SU-DHL-6 (cell line): Measurements from ENCODE around the gene SLC5A10.

ENCODE experiments used
- H2AFZ ChIP-seq: fragments of 200-600 bp; sonication (generic); 2 replicates; pipeline ENCODE4 v1.6.1; 2014; ENCODE audit warnings: low read depth, mild to moderate bottlenecking, moderate library complexity, mixed read lengths, antibody characterized with exemption, low read length; ENCODE audit not compliant: severe bottlenecking
- H3F3A ChIP-seq: fragments of 200-600 bp; shearing (Covaris generic); 2 replicates; pipeline ENCODE4 v1.6.0; 2016; ENCODE audit warnings: antibody characterized with exemption, mild to moderate bottlenecking; ENCODE audit not compliant: insufficient read depth
- H3K27ac ChIP-seq: fragments of 200-600 bp; sonication (generic); 2 replicates; pipeline ENCODE4 v1.5.1; 2016; ENCODE audit warnings: low read depth, mild to moderate bottlenecking, low read length, moderate library complexity, mixed read lengths
- H3K27me3 ChIP-seq: fragments of 200-600 bp; sonication (generic), shearing (Covaris generic); 2 replicates; pipeline ENCODE4 v1.6.0; 2014; ENCODE audit warnings: mild to moderate bottlenecking, low read length
- H3K36me3 ChIP-seq: fragments of 200-600 bp; sonication (generic); 2 replicates; pipeline ENCODE4 v1.6.1; 2014; ENCODE audit warnings: mild to moderate bottlenecking, low read length, mixed read lengths
- H3K4me2 ChIP-seq: fragments of 300-600, 200-600 bp; shearing (Covaris generic), sonication (generic); 2 replicates; pipeline ENCODE4 v1.6.0; 2014; ENCODE audit warnings: low read length, low read depth, mild to moderate bottlenecking; ENCODE audit not compliant: poor library complexity, severe bottlenecking
- H3K4me3 ChIP-seq: fragments of 200-600 bp; sonication (generic); 2 replicates; pipeline ENCODE4 v1.5.1; 2014; ENCODE audit warnings: antibody characterized with exemption, low read length, mild to moderate bottlenecking, mixed read lengths; ENCODE audit not compliant: insufficient read depth, poor library complexity, severe bottlenecking
- H3K79me2 ChIP-seq: fragments of 200-600 bp; sonication (generic); 2 replicates; pipeline ENCODE4 v1.6.1; 2014; ENCODE audit warnings: mild to moderate bottlenecking, low read length, moderate library complexity; ENCODE audit not compliant: insufficient read depth
- H3K9ac ChIP-seq: fragments of 200-600 bp; sonication (generic); 2 replicates; pipeline ENCODE4 v1.7.0; 2014; ENCODE audit warnings: mild to moderate bottlenecking, low read length
- H3K9me2 ChIP-seq: fragments of 200-600 bp; sonication (generic); replicated peaks from 2 replicates; pipeline ENCODE4 v1.6.1; 2014; ENCODE audit warnings: low read length; ENCODE audit not compliant: insufficient read depth
- H3K9me3 ChIP-seq: fragments of 200-600 bp; sonication (generic); 2 replicates; pipeline ENCODE4 v1.6.1; 2014; ENCODE audit warnings: low read length, mixed read lengths; ENCODE audit not compliant: insufficient read depth
- H4K20me1 ChIP-seq: fragments of 200-600 bp; sonication (generic); 2 replicates; pipeline ENCODE4 v1.6.1; 2014; ENCODE audit warnings: low read depth, mild to moderate bottlenecking, antibody characterized with exemption, low read length, moderate library complexity, mixed read lengths
- CTCF ChIP-seq: fragments of 200-600 bp; sonication (generic); IDR thresholded peaks from one replicate; pipeline ENCODE4 v1.5.1; 2017; ENCODE audit warnings: antibody characterized with exemption, mild to moderate bottlenecking, low read length, moderate library complexity; ENCODE audit not compliant: insufficient read depth, poor library complexity, severe bottlenecking
- EZH2phosphoT487 ChIP-seq: fragments of 200-600 bp; sonication (generic), shearing (Covaris generic); conservative IDR thresholded peaks from 2 replicates; pipeline ENCODE4 v1.6.1; 2018; ENCODE audit warnings: mild to moderate bottlenecking, antibody characterized with exemption, low read length, moderate library complexity, mixed read lengths

Gene SLC5A10

GRCh38 chr17:18951941-18952842 lies at the start of gene SLC5A10:
SLC5A10 (plus strand) TSS chr17:18952165; CDS start chr17:18952206, 41 bp downstream.
- H3K27ac ChIP-seq: no peak within 1 kb of the TSS
- H3F3A ChIP-seq: no peaks in the 10 kb centered on the region
- no peak within 1 kb of the TSS for H3K9ac ChIP-seq
- no peak within 1 kb of the TSS for H2AFZ ChIP-seq
- no peak within 1 kb of the TSS for H3K4me3 ChIP-seq
- no peak within 1 kb of the TSS for H3K4me2 ChIP-seq
- H3K9me3 ChIP-seq: no peaks in the 10 kb centered on the region
- TF ChIP-seq CTCF (no peak), EZH2phosphoT487 (no peak)
- no peaks in the 10 kb centered on the region for H3K27me3 ChIP-seq
- no peaks in the 10 kb centered on the region for H3K36me3 ChIP-seq
- no peaks in the 10 kb centered on the region for H3K79me2 ChIP-seq
- H3K9me2 ChIP-seq: no peaks in the 10 kb centered on the region
- H4K20me1 ChIP-seq: no peaks in the 10 kb centered on the region

- TF ChIP-seq CTCF: no peak
Measured at GRCh38 chr17:18904482-18904881, 47.5 kb upstream of the SLC5A10 start.

GRCh38 chr17:18905226-18905625 lies 46.7 kb upstream of the SLC5A10 start:
- TF ChIP-seq EZH2phosphoT487 (no peak), CTCF (no peak)
- Histone ChIP-seq H3K9me3 (no peaks in the 10 kb centered on the region), H3K79me2 (peaks cover 23% of the 10 kb centered on the region), H3K36me3 (peaks cover 25% of the 10 kb centered on the region; the same call in 1 of the 2 replicates), H3K4me2 (no peak overlapping the region), H3K27ac (no peak overlapping the region), H3F3A (peaks cover 10% of the 10 kb centered on the region), H2AFZ (no peak overlapping the region), H3K9me2 (no peaks in the 10 kb centered on the region), H3K4me3 (no peak overlapping the region), H3K27me3 (no peaks in the 10 kb centered on the region), H4K20me1 (no peaks in the 10 kb centered on the region), H3K9ac (no peak overlapping the region)

More at GRCh38 chr17:18904482-18904881, 47.5 kb upstream of the SLC5A10 start:
- H3K27ac ChIP-seq: no peak overlapping the region
- H3K27me3 ChIP-seq: no peaks in the 10 kb centered on the region
- no peaks in the 10 kb centered on the region for H3K9me3 ChIP-seq
- H3K36me3 ChIP-seq: peaks cover 25% of the 10 kb centered on the region; the same call in 1 of the 2 replicates
- H3K9ac ChIP-seq: no peak overlapping the region
- no peak overlapping the region for H3K4me2 ChIP-seq
- no peak overlapping the region for H2AFZ ChIP-seq
- H3K9me2 ChIP-seq: no peaks in the 10 kb centered on the region
- peaks cover 23% of the 10 kb centered on the region for H3K79me2 ChIP-seq
- H3K4me3 ChIP-seq: no peak overlapping the region
- no peaks in the 10 kb centered on the region for H4K20me1 ChIP-seq
- H3F3A ChIP-seq: peaks cover 17% of the 10 kb centered on the region
